Renal cortex interstitium (tissue), 11 donors: Measurements from ENCODE around the gene CNKSR3. TPM values are rescaled to one million over a fixed set of nuclear protein-coding genes. Genes with fewer than 3 reads are reported as not detected.

Experiments
- DNase-seq, 11 donors: peaks; one replicate each; pipeline ENCODE4 v3.0.0-alpha.2; 2013; ENCODE audit warnings: low read depth in 9 of 11, low spot score in 4 of 11; ENCODE audit errors: extremely low read depth in 1 of 11
- polyA plus RNA-seq, 3 donors: library from polyadenylated mRNA; unstranded; fragments of 120-200 nt; gene quantifications; one replicate each; pipeline ENCODE4 v1.2.1, GENCODE V29; 2013; ENCODE audit not compliant: insufficient read length in 3 of 3

The CNKSR3 gene
- polyA plus RNA-seq, 3 donors = 54.0 to 67.3 (median 59.1) TPM

- DNase-seq = no peak
These were observed 129.7 kb downstream of the CNKSR3 start for GRCh38 chr6:154380741-154381140.

- DNase-seq = no peak
These were observed 130.9 kb downstream of the CNKSR3 start for GRCh38 chr6:154379585-154379984.

GRCh38 chr6:154378518-154378917 lies 132.0 kb downstream of the CNKSR3 start:
- no peak for DNase-seq

- no peak for DNase-seq
These were observed 132.8 kb downstream of the CNKSR3 start for GRCh38 chr6:154377726-154378125.

- DNase-seq = no peak
These were observed 136.5 kb downstream of the CNKSR3 start for GRCh38 chr6:154373971-154374370.

- no peak for DNase-seq
These were observed 139.2 kb downstream of the CNKSR3 start for GRCh38 chr6:154371281-154371680.

- DNase-seq = no peak
These were observed 139.9 kb downstream of the CNKSR3 start for GRCh38 chr6:154370545-154370944.

GRCh38 chr6:154367839-154368695 lies 142.4 kb downstream of the CNKSR3 start:
- DNase-seq = no peak

GRCh38 chr6:154367336-154367735 lies 143.1 kb downstream of the CNKSR3 start:
- no peak for DNase-seq

- DNase-seq = no peak
These were observed 146.7 kb downstream of the CNKSR3 start for GRCh38 chr6:154363821-154364220.

GRCh38 chr6:154361476-154361875 lies 149.0 kb downstream of the CNKSR3 start:
- DNase-seq = no peak

GRCh38 chr6:154360476-154360875 lies 150.0 kb downstream of the CNKSR3 start:
- DNase-seq = no peak

GRCh38 chr6:154359679-154360078 lies 150.8 kb downstream of the CNKSR3 start:
- no peak for DNase-seq

GRCh38 chr6:154359161-154359574 lies 151.3 kb downstream of the CNKSR3 start:
- no peak for DNase-seq

GRCh38 chr6:154358019-154358545 lies 152.4 kb downstream of the CNKSR3 start:
- DNase-seq = no peak

- DNase-seq = no peak
These were observed 153.8 kb downstream of the CNKSR3 start, which contains the start of gene IPCEF1 for GRCh38 chr6:154356690-154357089. IPCEF1 (minus strand) TSS chr6:154356803; CDS start chr6:154265947, 90,856 bp downstream.

GRCh38 chr6:154356113-154356512 lies 154.4 kb downstream of the CNKSR3 start:
- DNase-seq = no peak

GRCh38 chr6:154354265-154354777 lies 156.2 kb downstream of the CNKSR3 start:
- no peak for DNase-seq

GRCh38 chr6:154353626-154354025 lies 156.9 kb downstream of the CNKSR3 start:
- DNase-seq = no peak

- no peak for DNase-seq
These were observed 157.4 kb downstream of the CNKSR3 start for GRCh38 chr6:154352898-154353585.
